ENCODE data around the gene PRDM11. TPM values are rescaled to one million over a fixed set of nuclear protein-coding genes. Genes with fewer than 3 reads are reported as not detected.

The PRDM11 gene
- total RNA-seq, 1 experiment from 2014 or later: 8.1 TPM

DNA sequence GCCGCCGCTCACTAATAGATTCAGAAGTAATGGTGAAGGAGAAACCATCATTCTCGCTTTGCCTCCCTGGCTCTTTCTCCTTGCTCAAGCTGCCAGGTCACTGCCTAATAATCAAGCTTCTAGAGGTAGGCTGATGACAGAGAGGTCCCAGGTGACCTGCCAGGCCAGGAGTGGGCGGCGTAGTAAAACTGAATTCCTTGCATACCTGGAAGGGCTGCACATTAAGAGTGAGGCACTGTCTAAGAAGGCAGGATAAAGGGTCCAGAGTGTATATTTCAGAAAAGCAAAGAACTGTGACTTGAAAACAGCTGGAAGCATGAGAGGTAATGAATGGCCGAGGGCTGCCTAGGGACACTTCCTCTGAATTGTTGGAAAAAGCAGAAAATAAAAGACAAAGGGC lies 135.6 kb downstream of the PRDM11 start:
- BruUV-seq (replicated peaks): no TSS peak
- CTCF ChIA-PET: interaction anchor here (0.7 to 1.7 kb wide), 3 partner anchors 9 to 16 kb away, joined by 3 to 5 read pairs (median 3); no protein-coding TSS in a partner anchor
- H3K27ac Mint-ChIP-seq (ENCODE audit: unreplicated experiment): no peak overlapping the region

More for the DNA sequence above, 135.6 kb downstream of the PRDM11 start:
- Mint-ChIP-seq H3K4me3 (ENCODE audit: low read depth, unreplicated experiment) (no peak overlapping the region), H3K36me3 (ENCODE audit: insufficient read depth, unreplicated experiment) (peaks cover 26% of the 10 kb centered on the region), H3K4me1 (ENCODE audit: low read depth, unreplicated experiment) (peaks cover 32% of the 10 kb centered on the region), H3K9me3 (ENCODE audit: low read depth, unreplicated experiment) (peaks cover 6% of the 10 kb centered on the region), H3K27me3 (ENCODE audit: unreplicated experiment) (no peaks in the 10 kb centered on the region)
- TF ChIP-seq, protein P1, sequence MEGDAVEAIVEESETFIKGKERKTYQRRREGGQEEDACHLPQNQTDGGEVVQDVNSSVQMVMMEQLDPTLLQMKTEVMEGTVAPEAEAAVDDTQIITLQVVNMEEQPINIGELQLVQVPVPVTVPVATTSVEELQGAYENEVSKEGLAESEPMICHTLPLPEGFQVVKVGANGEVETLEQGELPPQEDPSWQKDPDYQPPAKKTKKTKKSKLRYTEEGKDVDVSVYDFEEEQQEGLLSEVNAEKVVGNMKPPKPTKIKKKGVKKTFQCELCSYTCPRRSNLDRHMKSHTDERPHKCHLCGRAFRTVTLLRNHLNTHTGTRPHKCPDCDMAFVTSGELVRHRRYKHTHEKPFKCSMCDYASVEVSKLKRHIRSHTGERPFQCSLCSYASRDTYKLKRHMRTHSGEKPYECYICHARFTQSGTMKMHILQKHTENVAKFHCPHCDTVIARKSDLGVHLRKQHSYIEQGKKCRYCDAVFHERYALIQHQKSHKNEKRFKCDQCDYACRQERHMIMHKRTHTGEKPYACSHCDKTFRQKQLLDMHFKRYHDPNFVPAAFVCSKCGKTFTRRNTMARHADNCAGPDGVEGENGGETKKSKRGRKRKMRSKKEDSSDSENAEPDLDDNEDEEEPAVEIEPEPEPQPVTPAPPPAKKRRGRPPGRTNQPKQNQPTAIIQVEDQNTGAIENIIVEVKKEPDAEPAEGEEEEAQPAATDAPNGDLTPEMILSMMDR (IDR thresholded peaks at IDR 0.05; ENCODE audit: unreplicated experiment): no peak
- peak; percentile 27 for DNase-seq
- intact Hi-C loops (cut with micrococcal nuclease; ENCODE audit: unreplicated experiment): no loop called here

Other genes starting within 250 kb of the PRDM11 start
- gene TP53I11, start 195.8 kb upstream of the PRDM11 start, total RNA-seq (2022): 27.8 and 69.5 TPM in 2 replicates
- 31.1 and 36.8 TPM in 2 replicates for gene SYT13, start 139.7 kb downstream of the PRDM11 start, total RNA-seq (2022)